ENCODE results near the gene CPLX1. TPM values are rescaled to one million over a fixed set of nuclear protein-coding genes. Genes with fewer than 3 reads are reported as not detected.
"Not testable (repeated sequence)": the region's sequence is repeated elsewhere in the genome, so short reads cannot be mapped to it uniquely, and the experiment has no call there.

The CPLX1 gene
- total RNA-seq, 8 experiments from 2014 or later = 1.8 to 15.1 (median 5.4) TPM

- no peak overlapping the region for H3K27ac ChIP-seq
- ATAC-seq (replicated peaks in 6 of 8) = no peak
- no peak overlapping the region for H3K4me3 ChIP-seq
- 50 to 86% (median 71%) methylated on average over 1 to 6 of the region's 6 CpGs for WGBS, 10 experiments
- in situ Hi-C loops (cut with MboI; ENCODE audit: low pct_unique_long_range_greater_than_20kb in 2 of 9, low sequenced_read_pairs in 9 of 9, unreplicated experiment in 9 of 9) = no loop called here
- H3K4me1 ChIP-seq (replicated peaks in 1 of 2) = peaks cover 14 to 15% of the 10 kb centered on the region in 2 donors
Observed at GRCh38 chr4:777520-778262, 48.2 kb downstream of the CPLX1 start.

- H3K27ac ChIP-seq = no peak overlapping the region
- peaks cover 9% of the 10 kb centered on the region in 2 donors for H3K4me1 ChIP-seq (replicated peaks in 1 of 2)
- H3K4me3 ChIP-seq = no peak overlapping the region
- in situ Hi-C loops (cut with MboI; ENCODE audit: low pct_unique_long_range_greater_than_20kb in 2 of 9, low sequenced_read_pairs in 9 of 9, unreplicated experiment in 9 of 9) = no loop called here
- WGBS, 10 experiments = 67 to 100% (median 95%) methylated on average over 1 to 6 of the region's 9 CpGs; no CpG with 5 or more reads in 4 of the 10 experiments
- no peak for ATAC-seq (replicated peaks in 6 of 8)
Observed at GRCh38 chr4:776743-777441, 49.0 kb downstream of the CPLX1 start.

GRCh38 chr4:775485-775884 lies 50.4 kb downstream of the CPLX1 start:
- H3K4me1 ChIP-seq (replicated peaks in 1 of 2); ATAC-seq (replicated peaks in 6 of 8); H3K27ac ChIP-seq; in situ Hi-C loops (cut with MboI; ENCODE audit: low pct_unique_long_range_greater_than_20kb in 2 of 9, low sequenced_read_pairs in 9 of 9, unreplicated experiment in 9 of 9); H3K4me3 ChIP-seq: not testable (repeated sequence)
- 80 to 100% (median 100%) methylated on average over 1 of the region's 2 CpGs; no CpG with 5 or more reads in 5 of the 10 experiments for WGBS, 10 experiments

GRCh38 chr4:774419-775092 lies 51.4 kb downstream of the CPLX1 start:
- H3K4me1 ChIP-seq (replicated peaks in 1 of 2); H3K4me3 ChIP-seq; H3K27ac ChIP-seq; ATAC-seq (replicated peaks in 6 of 8); in situ Hi-C loops (cut with MboI; ENCODE audit: low pct_unique_long_range_greater_than_20kb in 2 of 9, low sequenced_read_pairs in 9 of 9, unreplicated experiment in 9 of 9): not testable (repeated sequence)
- WGBS, 10 experiments = 80 to 100% (median 100%) methylated on average over 1 to 7 of the region's 30 CpGs; no CpG with 5 or more reads in 3 of the 10 experiments

GRCh38 chr4:773214-773613 lies 52.7 kb downstream of the CPLX1 start:
- ATAC-seq (replicated peaks in 6 of 8) = peak in 5 of 8 experiments; percentile 5 to 28 (median 11)
- no peak overlapping the region for H3K4me3 ChIP-seq
- 90% methylated on average over 2 of the region's 9 CpGs; no CpG with 5 or more reads in 9 of the 10 experiments for WGBS, 10 experiments
- no peaks in the 10 kb centered on the region for H3K4me1 ChIP-seq (replicated peaks in 1 of 2)
- no peak overlapping the region for H3K27ac ChIP-seq
- in situ Hi-C loops (cut with MboI; ENCODE audit: low pct_unique_long_range_greater_than_20kb in 2 of 9, low sequenced_read_pairs in 9 of 9, unreplicated experiment in 9 of 9) = no loop called here

GRCh38 chr4:772776-773175 lies 53.2 kb downstream of the CPLX1 start:
- in situ Hi-C loops (cut with MboI; ENCODE audit: low pct_unique_long_range_greater_than_20kb in 2 of 9, low sequenced_read_pairs in 9 of 9, unreplicated experiment in 9 of 9) = no loop called here
- no peak overlapping the region for H3K27ac ChIP-seq
- WGBS, 10 experiments = 80 to 100% (median 100%) methylated on average over 1 to 3 of the region's 8 CpGs; no CpG with 5 or more reads in 6 of the 10 experiments
- H3K4me3 ChIP-seq = no peak overlapping the region
- H3K4me1 ChIP-seq (replicated peaks in 1 of 2) = no peaks in the 10 kb centered on the region
- peak in 4 of 8 experiments; percentile 7 to 28 (median 14) for ATAC-seq (replicated peaks in 6 of 8)

- no peak overlapping the region for H3K4me3 ChIP-seq
- in situ Hi-C loops (cut with MboI; ENCODE audit: low pct_unique_long_range_greater_than_20kb in 2 of 9, low sequenced_read_pairs in 9 of 9, unreplicated experiment in 9 of 9) = no loop called here
- no peak overlapping the region for H3K27ac ChIP-seq
- 20 to 86% (median 72%) methylated on average over 1 to 6 of the region's 7 CpGs; no CpG with 5 or more reads in 6 of the 10 experiments for WGBS, 10 experiments
- H3K4me1 ChIP-seq (replicated peaks in 1 of 2) = no peaks in the 10 kb centered on the region
- peak in 3 of 8 experiments; percentile 8 to 22 (median 13) for ATAC-seq (replicated peaks in 6 of 8)
Observed at GRCh38 chr4:772118-772517, 53.8 kb downstream of the CPLX1 start.

- ATAC-seq (replicated peaks in 6 of 8) = peak in 1 of 8 experiments; percentile 3
- WGBS, 10 experiments = 58 to 100% (median 70%) methylated on average over 1 to 4 of the region's 6 CpGs; no CpG with 5 or more reads in 3 of the 10 experiments
- in situ Hi-C loops (cut with MboI; ENCODE audit: low pct_unique_long_range_greater_than_20kb in 2 of 9, low sequenced_read_pairs in 9 of 9, unreplicated experiment in 9 of 9) = no loop called here
Observed at GRCh38 chr4:771464-771863, 54.5 kb downstream of the CPLX1 start.

GRCh38 chr4:770022-770421 lies 55.9 kb downstream of the CPLX1 start:
- H3K27ac ChIP-seq = no peak overlapping the region
- ATAC-seq (replicated peaks in 6 of 8) = no peak
- H3K4me3 ChIP-seq = no peak overlapping the region
- 82 to 100% (median 98%) methylated on average over 1 to 5 of the region's 5 CpGs; no CpG with 5 or more reads in 4 of the 10 experiments for WGBS, 10 experiments
- H3K4me1 ChIP-seq (replicated peaks in 1 of 2) = no peaks in the 10 kb centered on the region
- in situ Hi-C loops (cut with MboI; ENCODE audit: low pct_unique_long_range_greater_than_20kb in 2 of 9, low sequenced_read_pairs in 9 of 9, unreplicated experiment in 9 of 9) = no loop called here

More at GRCh38 chr4:771464-771863, 54.5 kb downstream of the CPLX1 start:
- H3K4me3 ChIP-seq = no peak overlapping the region
- no peaks in the 10 kb centered on the region for H3K4me1 ChIP-seq (replicated peaks in 1 of 2)
- H3K27ac ChIP-seq = no peak overlapping the region

GRCh38 chr4:769511-769910 lies 56.4 kb downstream of the CPLX1 start:
- no peak for ATAC-seq (replicated peaks in 6 of 8)
- Histone ChIP-seq H3K27ac (no peak overlapping the region), H3K4me1 (replicated peaks in 1 of 2) (no peaks in the 10 kb centered on the region), H3K4me3 (no peak overlapping the region)
- in situ Hi-C loops (cut with MboI; ENCODE audit: low pct_unique_long_range_greater_than_20kb in 2 of 9, low sequenced_read_pairs in 9 of 9, unreplicated experiment in 9 of 9) = no loop called here
- 88 to 97% (median 91%) methylated on average over 3 to 9 of the region's 19 CpGs; no CpG with 5 or more reads in 2 of the 10 experiments for WGBS, 10 experiments

GRCh38 chr4:768995-769394 lies 56.9 kb downstream of the CPLX1 start:
- WGBS, 10 experiments = 81 to 100% (median 90%) methylated on average over 1 to 12 of the region's 12 CpGs; no CpG with 5 or more reads in 4 of the 10 experiments
- peak in 1 of 8 experiments; percentile 4 for ATAC-seq (replicated peaks in 6 of 8)

GRCh38 chr4:768076-768475 lies 57.9 kb downstream of the CPLX1 start:
- Histone ChIP-seq H3K27ac (no peak overlapping the region), H3K4me1 (replicated peaks in 1 of 2) (no peaks in the 10 kb centered on the region), H3K4me3 (no peak overlapping the region)
- no peak for ATAC-seq (replicated peaks in 6 of 8)
- in situ Hi-C loops (cut with MboI; ENCODE audit: low pct_unique_long_range_greater_than_20kb in 2 of 9, low sequenced_read_pairs in 9 of 9, unreplicated experiment in 9 of 9) = no loop called here
- WGBS, 10 experiments = 38 to 95% (median 93%) methylated on average over 1 to 15 of the region's 15 CpGs; no CpG with 5 or more reads in 1 of the 10 experiments

More at GRCh38 chr4:768995-769394, 56.9 kb downstream of the CPLX1 start:
- Histone ChIP-seq H3K4me1 (replicated peaks in 1 of 2) (no peaks in the 10 kb centered on the region), H3K27ac (no peak overlapping the region), H3K4me3 (no peak overlapping the region)
- in situ Hi-C loops (cut with MboI; ENCODE audit: low pct_unique_long_range_greater_than_20kb in 2 of 9, low sequenced_read_pairs in 9 of 9, unreplicated experiment in 9 of 9) = no loop called here
